ENCODE results near the gene GFOD1.

GFOD1 gene

GRCh38 chr6:13421425-13422059, 65.9 kb downstream of the GFOD1 start:
- no peak for DNase-seq

GRCh38 chr6:13420269-13420668, 67.1 kb downstream of the GFOD1 start:
- DNase-seq: no peak

GRCh38 chr6:13419422-13420195, 67.8 kb downstream of the GFOD1 start:
- DNase-seq: no peak

GRCh38 chr6:13418844-13419243, 68.6 kb downstream of the GFOD1 start:
- DNase-seq: no peak

GRCh38 chr6:13417954-13418353, 69.4 kb downstream of the GFOD1 start:
- no peak for DNase-seq

GRCh38 chr6:13417431-13417830, 70.0 kb downstream of the GFOD1 start:
- no peak for DNase-seq

- DNase-seq: no peak
Measured at GRCh38 chr6:13415283-13415682, 72.1 kb downstream of the GFOD1 start.

- no peak for DNase-seq
Measured at GRCh38 chr6:13413900-13414555, 73.4 kb downstream of the GFOD1 start.

GRCh38 chr6:13413466-13413862, 73.9 kb downstream of the GFOD1 start:
- DNase-seq: no peak

- DNase-seq: peak; percentile 65
Measured at GRCh38 chr6:13412639-13413465, 74.5 kb downstream of the GFOD1 start.

GRCh38 chr6:13412211-13412610, 75.2 kb downstream of the GFOD1 start:
- no peak for DNase-seq

GRCh38 chr6:13411484-13411883, 75.9 kb downstream of the GFOD1 start:
- DNase-seq: no peak

GRCh38 chr6:13409991-13410390, 77.4 kb downstream of the GFOD1 start:
- DNase-seq: no peak

GRCh38 chr6:13407709-13408695, 79.4 kb downstream of the GFOD1 start:
- no peak for DNase-seq

GRCh38 chr6:13407368-13407708, 80.1 kb downstream of the GFOD1 start:
- DNase-seq: no peak

GRCh38 chr6:13406781-13407180, 80.6 kb downstream of the GFOD1 start:
- DNase-seq: peak; percentile 28

GRCh38 chr6:13405961-13406477, 81.4 kb downstream of the GFOD1 start:
- no peak for DNase-seq

- no peak for DNase-seq
Measured at GRCh38 chr6:13404892-13405254, 82.5 kb downstream of the GFOD1 start.

- DNase-seq: no peak
Measured at GRCh38 chr6:13404228-13404891, 83.0 kb downstream of the GFOD1 start.

- no peak for DNase-seq
Measured at GRCh38 chr6:13402711-13403110, 84.7 kb downstream of the GFOD1 start.

- DNase-seq: no peak
Measured at GRCh38 chr6:13400772-13401171, 86.6 kb downstream of the GFOD1 start.
